A549 (cell line): ENCODE results near the gene RCSD1. TPM values are rescaled to one million over a fixed set of nuclear protein-coding genes. Genes with fewer than 3 reads are reported as not detected.

Source experiments
- ATAC-seq, 2 experiments: fragments of 200-7000 bp in 1 of 2; fragments of >200 bp in 1 of 2; cut with Nextera tagmentation in 1 of 2; cut with Tn5 transposase in 1 of 2; 3 replicates each; pipeline versions ENCODE4 v1.8.0 to v1.9.1; 2018 to 2020; ENCODE audit warnings: mild to moderate bottlenecking in 1 of 2, moderate library complexity in 1 of 2
- CTCF ChIA-PET: fragments of 300-600 bp; sonication (Branson Sonifier 250); formaldehyde crosslinking; extraction: SDS; loops from one replicate; lab custom pipeline; 2021; ENCODE audit warnings: antibody characterized with exemption, inconsistent platforms; lab: Yijun Ruan, JAX
- POLR2A ChIA-PET: fragments of 350-600 bp; formaldehyde crosslinking; extraction: SDS; loops from one replicate; lab custom pipeline; 2021; ENCODE audit warnings: antibody characterized with exemption, inconsistent platforms; lab: Yijun Ruan, JAX
- DNase-seq, 2 experiments: peaks; one replicate each; pipeline versions ENCODE4 v3.0.0 to v3.0.0-alpha.2; 2011 to 2016; ENCODE audit warnings: low read depth in 1 of 2, low spot score in 1 of 2
- FAIRE-seq: peaks from 2 replicates; lab custom pipeline; 2011; peaks lifted over from hg19 to GRCh38; lab: Jason Lieb, UNC
- H3K27ac ChIP-seq, 2 experiments: fragments of >200 bp; sonication (Bioruptor Twin); formaldehyde crosslinking; 3 replicates each; pipeline ENCODE4 v1.5.1; 2016 to 2017
- H3K4me1 ChIP-seq: fragments of >200 bp; sonication (Bioruptor Twin); formaldehyde crosslinking; 3 replicates; pipeline ENCODE4 v1.6.1; 2016
- H3K4me2 ChIP-seq: fragments of >200 bp; sonication (Bioruptor Twin); formaldehyde crosslinking; 3 replicates; pipeline ENCODE4 v1.6.1; 2016
- H3K4me3 ChIP-seq: fragments of >200 bp; sonication (Bioruptor Twin); formaldehyde crosslinking; 3 replicates; pipeline ENCODE4 v1.5.1; 2016
- H3K9me3 ChIP-seq: fragments of >200 bp; sonication (Bioruptor Twin); formaldehyde crosslinking; 3 replicates; pipeline ENCODE4 v1.6.1; 2016
- BHLHE40 ChIP-seq: IDR thresholded peaks from 2 replicates; pipeline ENCODE4 v1.6.1; 2012; ENCODE audit warnings: low read depth, low read length, inconsistent platforms
- CBX2 ChIP-seq: fragments of 200-600 bp; sonication (generic); IDR thresholded peaks from 2 replicates; pipeline ENCODE4 v1.6.1; 2016; ENCODE audit warnings: low read depth, mild to moderate bottlenecking, borderline replicate concordance
- CBX8 ChIP-seq: fragments of 200-600 bp; sonication (generic); IDR thresholded peaks from 2 replicates; pipeline ENCODE4 v1.6.1; 2016
- CHD2 ChIP-seq: fragments of 150-350 bp; IDR thresholded peaks from 2 replicates; pipeline ENCODE4 v1.6.1; 2014; ENCODE audit warnings: low read length; ENCODE audit not compliant: partially characterized antibody
- CHD4 ChIP-seq: fragments of 200-600 bp; sonication (generic); IDR thresholded peaks from 2 replicates; pipeline ENCODE4 v1.6.1; 2016; ENCODE audit warnings: antibody characterized with exemption, mild to moderate bottlenecking, borderline replicate concordance
- FOXS1 ChIP-seq: fragments of 250-450 bp; sonication (Bioruptor Pico); IDR thresholded peaks from 2 replicates; pipeline ENCODE4 v1.5.0; 2020; ENCODE audit warnings: mild to moderate bottlenecking, moderate library complexity
- HOXA7 ChIP-seq: fragments of 250-450 bp; sonication (Bioruptor Pico); IDR thresholded peaks from 2 replicates; pipeline ENCODE4 v1.5.0; 2020; ENCODE audit warnings: mild to moderate bottlenecking, moderate library complexity
- KDM1A ChIP-seq: fragments of 200-600 bp; sonication (generic); IDR thresholded peaks from 2 replicates; pipeline ENCODE4 v1.6.1; 2016; ENCODE audit warnings: low read depth, mild to moderate bottlenecking
- MAFK ChIP-seq: fragments of 450-650 bp; IDR thresholded peaks from 2 replicates; pipeline ENCODE4 v1.6.1; 2014; ENCODE audit not compliant: partially characterized antibody
- MAX ChIP-seq: IDR thresholded peaks from 2 replicates; pipeline ENCODE4 v1.6.1; 2012
- NFE2L2 ChIP-seq: fragments of 150-350 bp; conservative IDR thresholded peaks from 2 replicates; pipeline ENCODE4 v1.6.1; 2014; ENCODE audit warnings: low read length
- NPAS2 ChIP-seq: fragments of 250-450 bp; sonication (Bioruptor Pico); IDR thresholded peaks from 2 replicates; pipeline ENCODE4 v1.8.0; 2022; ENCODE audit warnings: mild to moderate bottlenecking, moderate library complexity, borderline replicate concordance
- POLR2A ChIP-seq: IDR thresholded peaks from 2 replicates; pipeline ENCODE4 v1.6.1; 2012; ENCODE audit warnings: mild to moderate bottlenecking, low read length
- POLR2AphosphoS2 ChIP-seq: conservative IDR thresholded peaks from 2 replicates; pipeline ENCODE4 v1.6.1; 2012; ENCODE audit warnings: low read length, improper control_type of control experiment, inconsistent platforms
- RCOR1 ChIP-seq: fragments of 150-350 bp; IDR thresholded peaks from 2 replicates; pipeline ENCODE4 v1.6.1; 2014; ENCODE audit warnings: antibody characterized with exemption, low read length, low read depth
- RFX5 ChIP-seq: fragments of 450-650 bp; IDR thresholded peaks from 2 replicates; pipeline ENCODE4 v1.7.1; 2014; ENCODE audit warnings: antibody characterized with exemption, mild to moderate bottlenecking, moderate library complexity
- RNF2 ChIP-seq: fragments of 200-600 bp; sonication (generic); IDR thresholded peaks from 2 replicates; pipeline ENCODE4 v1.6.1; 2016; ENCODE audit warnings: low read depth, mild to moderate bottlenecking, antibody characterized with exemption, moderate library complexity, borderline replicate concordance
- TFCP2L1 ChIP-seq: fragments of 250-450 bp; sonication (Bioruptor Pico); IDR thresholded peaks from 2 replicates; pipeline ENCODE4 v1.5.0; 2021; ENCODE audit warnings: mild to moderate bottlenecking
- ZC3H11A ChIP-seq: fragments of 450-650 bp; IDR thresholded peaks from 2 replicates; pipeline ENCODE4 v1.6.1; 2014; ENCODE audit warnings: antibody characterized with exemption, mild to moderate bottlenecking
- ZFP36 ChIP-seq: fragments of 450-650 bp; IDR thresholded peaks from 2 replicates; pipeline ENCODE4 v1.6.1; 2014; ENCODE audit warnings: borderline replicate concordance; ENCODE audit not compliant: partially characterized antibody
- WGBS: methylation state at CpG from one replicate; pipeline ENCODE4 v1.1.6; 2017; ENCODE audit errors: missing lambda C conversion rate; 5-methylcytosine and 5-hydroxymethylcytosine counted together
- polyA plus RNA-seq, 4 experiments: library from polyadenylated mRNA; depleted of rRNA in 3 of 4; stranded (reverse); fragments of >200 nt; fragmentation: RNase III in 1 of 4; extraction: RNeasy Plus Mini Kit Qiagen cat#74134 plus additional on column Dnase treatment in 1 of 4; gene quantifications; 2 replicates in 3 of 4; 3 replicates in 1 of 4; pipeline ENCODE4 v1.2.3, GENCODE V29; 2011 to 2017
- TF ChIP-seq, protein P1 (sequence below): fragments of 200-600 bp; sonication (generic); IDR thresholded peaks from 2 replicates; pipeline ENCODE4 v1.6.1; 2016; ENCODE audit warnings: antibody characterized with exemption, mild to moderate bottlenecking, moderate library complexity
- TF ChIP-seq, protein P2 (sequence below): fragments of 150-350 bp; IDR thresholded peaks from 2 replicates; pipeline ENCODE4 v1.6.1; 2014; ENCODE audit warnings: low read depth, mild to moderate bottlenecking, low read length
- TF ChIP-seq, protein P3 (sequence below): fragments of >200 bp; sonication (Bioruptor Twin); formaldehyde crosslinking; IDR thresholded peaks from 3 replicates; pipeline ENCODE4 v1.5.1; 2016
- TF ChIP-seq, protein P4 (sequence below): IDR thresholded peaks from 2 replicates; pipeline ENCODE4 v1.6.1; 2012; ENCODE audit warnings: low read depth, borderline replicate concordance
- TF ChIP-seq, protein P5 (sequence below): fragments of 450-650 bp; IDR thresholded peaks from 2 replicates; pipeline ENCODE4 v1.6.1; 2014; ENCODE audit warnings: antibody characterized with exemption

RCSD1 gene
- polyA plus RNA-seq, 2 of the 4 experiments (the other 2 are of a cell fraction), result not detected

- no peaks in the 10 kb centered on the region for H3K4me1 ChIP-seq
- FAIRE-seq, result no peak
- ATAC-seq, result no peak
- TF ChIP-seq NFE2L2 (no peak), MAX (no peak), CBX8 (no peak), RCOR1 (no peak), NPAS2 (CRISPR knock-in tag) (no peak), POLR2AphosphoS2 (no peak), BHLHE40 (no peak), MAFK (no peak), CBX2 (no peak), HOXA7 (CRISPR knock-in tag) (no peak)
- TF ChIP-seq, protein P1, sequence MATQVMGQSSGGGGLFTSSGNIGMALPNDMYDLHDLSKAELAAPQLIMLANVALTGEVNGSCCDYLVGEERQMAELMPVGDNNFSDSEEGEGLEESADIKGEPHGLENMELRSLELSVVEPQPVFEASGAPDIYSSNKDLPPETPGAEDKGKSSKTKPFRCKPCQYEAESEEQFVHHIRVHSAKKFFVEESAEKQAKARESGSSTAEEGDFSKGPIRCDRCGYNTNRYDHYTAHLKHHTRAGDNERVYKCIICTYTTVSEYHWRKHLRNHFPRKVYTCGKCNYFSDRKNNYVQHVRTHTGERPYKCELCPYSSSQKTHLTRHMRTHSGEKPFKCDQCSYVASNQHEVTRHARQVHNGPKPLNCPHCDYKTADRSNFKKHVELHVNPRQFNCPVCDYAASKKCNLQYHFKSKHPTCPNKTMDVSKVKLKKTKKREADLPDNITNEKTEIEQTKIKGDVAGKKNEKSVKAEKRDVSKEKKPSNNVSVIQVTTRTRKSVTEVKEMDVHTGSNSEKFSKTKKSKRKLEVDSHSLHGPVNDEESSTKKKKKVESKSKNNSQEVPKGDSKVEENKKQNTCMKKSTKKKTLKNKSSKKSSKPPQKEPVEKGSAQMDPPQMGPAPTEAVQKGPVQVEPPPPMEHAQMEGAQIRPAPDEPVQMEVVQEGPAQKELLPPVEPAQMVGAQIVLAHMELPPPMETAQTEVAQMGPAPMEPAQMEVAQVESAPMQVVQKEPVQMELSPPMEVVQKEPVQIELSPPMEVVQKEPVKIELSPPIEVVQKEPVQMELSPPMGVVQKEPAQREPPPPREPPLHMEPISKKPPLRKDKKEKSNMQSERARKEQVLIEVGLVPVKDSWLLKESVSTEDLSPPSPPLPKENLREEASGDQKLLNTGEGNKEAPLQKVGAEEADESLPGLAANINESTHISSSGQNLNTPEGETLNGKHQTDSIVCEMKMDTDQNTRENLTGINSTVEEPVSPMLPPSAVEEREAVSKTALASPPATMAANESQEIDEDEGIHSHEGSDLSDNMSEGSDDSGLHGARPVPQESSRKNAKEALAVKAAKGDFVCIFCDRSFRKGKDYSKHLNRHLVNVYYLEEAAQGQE, result no peak
- TF ChIP-seq, protein P2, sequence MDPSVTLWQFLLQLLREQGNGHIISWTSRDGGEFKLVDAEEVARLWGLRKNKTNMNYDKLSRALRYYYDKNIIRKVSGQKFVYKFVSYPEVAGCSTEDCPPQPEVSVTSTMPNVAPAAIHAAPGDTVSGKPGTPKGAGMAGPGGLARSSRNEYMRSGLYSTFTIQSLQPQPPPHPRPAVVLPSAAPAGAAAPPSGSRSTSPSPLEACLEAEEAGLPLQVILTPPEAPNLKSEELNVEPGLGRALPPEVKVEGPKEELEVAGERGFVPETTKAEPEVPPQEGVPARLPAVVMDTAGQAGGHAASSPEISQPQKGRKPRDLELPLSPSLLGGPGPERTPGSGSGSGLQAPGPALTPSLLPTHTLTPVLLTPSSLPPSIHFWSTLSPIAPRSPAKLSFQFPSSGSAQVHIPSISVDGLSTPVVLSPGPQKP, result no peak
- H3K4me2 ChIP-seq, result no peak overlapping the region
- POLR2A ChIA-PET, result no interaction called here
- CTCF ChIA-PET, result interaction anchor here (0.6 to 3.9 kb wide), 3 partner anchors 12 to 521 kb away, joined by 4 to 20 read pairs (median 8); no protein-coding TSS in a partner anchor
- H3K27ac ChIP-seq, result no peak overlapping the region
- H3K9me3 ChIP-seq, result no peaks in the 10 kb centered on the region
- no peak overlapping the region for H3K4me3 ChIP-seq
- DNase-seq, result no peak
- 26% methylated on average over 1 of the region's 1 CpG for WGBS
These were observed 42.2 kb upstream of the RCSD1 start for GRCh38 chr1:167587872-167588271.

DNA sequence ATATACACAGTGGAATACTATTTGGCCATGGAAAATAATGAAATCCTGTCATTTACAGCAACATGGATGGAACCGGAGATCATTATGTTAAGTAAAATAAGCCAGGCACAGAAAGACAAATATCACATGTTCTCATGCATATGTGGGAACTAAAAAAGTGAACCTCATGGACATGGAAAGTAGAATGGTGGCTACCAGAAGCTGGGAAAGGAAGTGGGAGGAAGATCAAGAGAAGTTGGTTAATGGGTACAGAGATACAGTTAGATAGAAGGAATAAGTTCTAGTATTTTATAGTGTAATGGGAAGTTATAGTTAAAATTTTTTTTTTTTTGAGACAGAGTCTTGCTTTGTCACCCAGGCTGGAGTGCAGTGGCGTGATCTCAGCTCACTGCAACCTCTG lies 41.7 kb upstream of the RCSD1 start:
- H3K4me2 ChIP-seq, result no peak overlapping the region
- CTCF ChIA-PET, result interaction anchor here (0.6 to 3.9 kb wide), 3 partner anchors 12 to 521 kb away, joined by 4 to 20 read pairs (median 8); no protein-coding TSS in a partner anchor
- POLR2A ChIA-PET, result no interaction called here
- no peaks in the 10 kb centered on the region for H3K9me3 ChIP-seq
- 65% methylated on average over 2 of the region's 2 CpGs for WGBS
- H3K27ac ChIP-seq, result no peak overlapping the region
- H3K4me1 ChIP-seq, result no peaks in the 10 kb centered on the region
- TF ChIP-seq POLR2A (no peak), CHD4 (no peak), CHD2 (no peak), FOXS1 (CRISPR knock-in tag) (no peak), RNF2 (no peak), RFX5 (no peak), CBX8 (no peak), ZC3H11A (no peak), ZFP36 (no peak), KDM1A (no peak), TFCP2L1 (no peak)
- TF ChIP-seq, protein P1, result no peak
- TF ChIP-seq, protein P3, sequence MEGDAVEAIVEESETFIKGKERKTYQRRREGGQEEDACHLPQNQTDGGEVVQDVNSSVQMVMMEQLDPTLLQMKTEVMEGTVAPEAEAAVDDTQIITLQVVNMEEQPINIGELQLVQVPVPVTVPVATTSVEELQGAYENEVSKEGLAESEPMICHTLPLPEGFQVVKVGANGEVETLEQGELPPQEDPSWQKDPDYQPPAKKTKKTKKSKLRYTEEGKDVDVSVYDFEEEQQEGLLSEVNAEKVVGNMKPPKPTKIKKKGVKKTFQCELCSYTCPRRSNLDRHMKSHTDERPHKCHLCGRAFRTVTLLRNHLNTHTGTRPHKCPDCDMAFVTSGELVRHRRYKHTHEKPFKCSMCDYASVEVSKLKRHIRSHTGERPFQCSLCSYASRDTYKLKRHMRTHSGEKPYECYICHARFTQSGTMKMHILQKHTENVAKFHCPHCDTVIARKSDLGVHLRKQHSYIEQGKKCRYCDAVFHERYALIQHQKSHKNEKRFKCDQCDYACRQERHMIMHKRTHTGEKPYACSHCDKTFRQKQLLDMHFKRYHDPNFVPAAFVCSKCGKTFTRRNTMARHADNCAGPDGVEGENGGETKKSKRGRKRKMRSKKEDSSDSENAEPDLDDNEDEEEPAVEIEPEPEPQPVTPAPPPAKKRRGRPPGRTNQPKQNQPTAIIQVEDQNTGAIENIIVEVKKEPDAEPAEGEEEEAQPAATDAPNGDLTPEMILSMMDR, result no peak
- TF ChIP-seq, protein P4, sequence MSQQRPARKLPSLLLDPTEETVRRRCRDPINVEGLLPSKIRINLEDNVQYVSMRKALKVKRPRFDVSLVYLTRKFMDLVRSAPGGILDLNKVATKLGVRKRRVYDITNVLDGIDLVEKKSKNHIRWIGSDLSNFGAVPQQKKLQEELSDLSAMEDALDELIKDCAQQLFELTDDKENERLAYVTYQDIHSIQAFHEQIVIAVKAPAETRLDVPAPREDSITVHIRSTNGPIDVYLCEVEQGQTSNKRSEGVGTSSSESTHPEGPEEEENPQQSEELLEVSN, result no peak
- TF ChIP-seq, protein P5, sequence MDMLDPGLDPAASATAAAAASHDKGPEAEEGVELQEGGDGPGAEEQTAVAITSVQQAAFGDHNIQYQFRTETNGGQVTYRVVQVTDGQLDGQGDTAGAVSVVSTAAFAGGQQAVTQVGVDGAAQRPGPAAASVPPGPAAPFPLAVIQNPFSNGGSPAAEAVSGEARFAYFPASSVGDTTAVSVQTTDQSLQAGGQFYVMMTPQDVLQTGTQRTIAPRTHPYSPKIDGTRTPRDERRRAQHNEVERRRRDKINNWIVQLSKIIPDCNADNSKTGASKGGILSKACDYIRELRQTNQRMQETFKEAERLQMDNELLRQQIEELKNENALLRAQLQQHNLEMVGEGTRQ, result no peak
- ATAC-seq (no peak), FAIRE-seq (no peak), DNase-seq (no peak)
- no peak overlapping the region for H3K4me3 ChIP-seq
